ENCODE measurements around the gene CDC42BPA.

CDC42BPA gene

DNA sequence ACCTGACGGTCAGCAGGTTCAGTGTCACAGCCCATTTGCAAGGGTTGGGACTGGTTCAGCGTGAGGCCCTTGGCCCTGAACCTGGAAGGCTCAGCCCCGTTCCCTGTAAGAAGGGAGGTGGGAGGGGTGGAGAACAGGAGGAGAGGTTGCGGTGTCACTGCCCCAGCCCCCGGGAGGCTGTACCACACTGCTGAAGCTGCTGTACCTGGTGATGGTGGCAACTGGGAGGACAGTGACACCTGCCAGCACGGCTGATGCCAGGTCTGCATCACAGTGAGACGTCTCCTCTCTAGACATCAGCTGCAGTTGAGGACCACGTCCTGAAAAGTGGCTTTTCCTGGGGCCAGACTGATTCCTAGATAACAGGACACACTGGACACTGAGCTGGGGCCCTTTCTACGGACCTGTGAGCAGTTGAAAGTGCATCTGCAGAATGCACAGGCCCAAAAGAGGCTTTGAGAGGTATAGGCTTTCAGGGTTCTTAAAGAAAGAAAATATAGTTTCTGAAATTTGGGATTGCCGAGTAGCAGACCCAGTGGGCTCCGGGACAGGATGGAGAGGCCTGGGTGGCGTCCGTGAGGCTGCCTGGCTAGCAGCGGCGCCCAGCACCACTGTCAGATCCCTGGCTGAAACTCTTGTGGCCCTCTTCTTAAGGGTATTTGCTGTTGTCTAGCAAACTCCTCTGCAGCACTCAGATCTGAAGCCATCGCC, 330.5 kb downstream of the CDC42BPA start:
- no peak for DNase-seq

DNA sequence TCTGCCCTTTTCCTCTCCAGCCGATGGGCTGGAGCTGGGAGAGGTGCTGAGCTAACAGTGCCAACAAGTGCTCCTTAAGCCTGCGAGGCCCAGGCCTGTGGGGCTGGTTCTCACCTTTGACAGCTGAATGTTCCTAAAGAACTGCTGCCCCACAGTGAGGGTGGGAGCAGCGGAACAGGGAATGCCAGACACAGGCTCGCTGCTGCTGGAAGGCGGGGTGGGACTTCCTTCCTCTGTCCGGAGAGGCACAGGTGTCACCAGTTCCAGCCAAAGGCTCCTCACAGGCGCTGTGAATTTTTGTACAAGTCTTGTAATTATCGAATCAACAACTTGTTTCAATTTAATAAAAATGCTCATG, 331.1 kb downstream of the CDC42BPA start:
- DNase-seq, result no peak

DNA sequence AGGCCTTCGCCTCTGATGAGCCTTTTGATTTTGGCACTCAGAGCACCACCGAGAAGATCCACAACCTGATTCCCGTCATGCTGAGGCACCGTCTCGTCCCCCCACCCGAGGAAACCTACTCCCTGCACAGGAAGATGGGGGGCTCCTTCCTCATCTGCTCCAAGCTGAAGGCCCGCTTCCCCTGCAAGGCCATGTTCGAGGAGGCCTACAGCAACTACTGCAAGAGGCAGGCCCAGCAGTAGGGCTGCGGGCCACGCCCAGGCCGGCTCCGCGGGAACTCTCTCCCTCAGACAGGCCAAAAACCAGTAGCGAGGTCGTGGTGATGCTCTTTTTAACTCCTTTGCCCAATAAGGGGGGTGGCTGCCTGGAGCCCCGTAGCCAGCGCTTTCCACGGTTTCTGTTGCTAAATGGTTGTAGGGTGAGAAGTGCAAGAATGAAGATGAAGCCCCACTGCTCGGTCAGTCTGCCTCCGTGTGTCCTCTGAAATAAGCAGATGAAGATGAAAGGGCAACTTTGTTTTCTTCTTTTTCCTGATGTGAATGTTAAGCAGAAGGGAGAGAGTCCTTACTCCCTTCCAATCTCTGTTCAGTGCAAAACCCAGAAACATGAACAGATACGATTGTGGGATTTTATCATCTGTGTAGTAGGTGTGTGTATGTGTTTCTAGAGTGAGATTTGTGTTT, 331.7 kb downstream of the CDC42BPA start:
- no peak for DNase-seq

DNA sequence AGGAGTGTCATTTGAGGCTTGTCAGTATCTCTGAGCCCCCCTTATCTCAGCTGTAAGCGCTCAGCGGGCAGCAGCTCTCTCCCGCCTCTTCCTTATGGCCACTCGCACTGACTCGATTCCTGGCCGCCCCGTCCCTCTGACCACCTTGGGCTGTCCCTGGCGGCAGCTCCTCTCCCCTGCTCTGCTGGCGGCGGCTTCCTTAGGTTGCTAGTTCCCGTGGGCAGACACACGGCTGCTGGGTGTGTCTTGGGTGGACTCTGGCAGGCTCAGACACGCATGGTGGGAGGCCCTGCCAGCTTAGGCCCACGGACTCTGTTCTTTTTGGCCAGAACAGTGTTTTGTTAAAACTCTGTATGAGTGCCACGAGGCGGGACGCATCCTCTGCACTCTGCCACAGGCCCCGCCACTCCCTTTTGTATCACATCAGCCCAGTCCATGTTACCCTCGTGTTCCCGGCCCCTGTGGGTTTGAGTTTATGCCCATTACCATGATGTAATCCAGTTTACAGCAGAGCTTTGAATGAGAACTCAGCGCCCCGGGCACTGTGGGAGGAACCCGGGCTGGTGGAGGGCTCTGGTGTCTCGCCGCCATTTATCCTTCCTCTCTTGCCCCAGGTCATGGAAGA, 332.3 kb downstream of the CDC42BPA start:
- DNase-seq, result no peak

DNA sequence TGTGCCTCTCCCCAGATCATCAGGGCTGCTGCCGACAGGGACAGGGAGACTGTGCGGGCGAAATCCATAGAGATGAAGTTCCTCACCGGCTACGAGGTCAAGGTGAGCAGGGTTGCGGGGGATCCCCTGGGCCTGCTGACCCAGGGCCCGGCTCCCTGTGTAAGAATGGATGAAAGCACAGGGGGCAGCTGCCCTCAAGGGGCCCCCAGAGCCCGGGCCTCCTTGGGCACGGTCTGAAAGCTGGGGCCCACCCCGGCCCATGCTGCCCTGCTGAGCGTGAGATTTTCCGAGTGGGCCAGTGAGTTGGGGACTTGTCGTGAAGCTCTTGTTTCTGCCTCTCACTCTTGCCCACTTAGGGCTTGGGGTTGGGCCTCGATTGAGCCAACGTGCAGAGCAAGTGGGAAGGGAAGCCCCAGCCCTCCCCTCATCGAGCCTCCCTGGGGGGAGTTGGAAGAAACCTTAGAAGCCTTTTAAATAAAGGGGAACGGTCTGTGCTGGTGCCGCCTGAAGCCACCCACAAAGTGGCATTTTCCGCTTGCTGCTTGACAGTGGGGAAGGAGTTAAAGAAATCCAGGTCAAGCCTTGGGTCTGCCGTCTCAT, 333.0 kb downstream of the CDC42BPA start:
- no peak for DNase-seq

DNA sequence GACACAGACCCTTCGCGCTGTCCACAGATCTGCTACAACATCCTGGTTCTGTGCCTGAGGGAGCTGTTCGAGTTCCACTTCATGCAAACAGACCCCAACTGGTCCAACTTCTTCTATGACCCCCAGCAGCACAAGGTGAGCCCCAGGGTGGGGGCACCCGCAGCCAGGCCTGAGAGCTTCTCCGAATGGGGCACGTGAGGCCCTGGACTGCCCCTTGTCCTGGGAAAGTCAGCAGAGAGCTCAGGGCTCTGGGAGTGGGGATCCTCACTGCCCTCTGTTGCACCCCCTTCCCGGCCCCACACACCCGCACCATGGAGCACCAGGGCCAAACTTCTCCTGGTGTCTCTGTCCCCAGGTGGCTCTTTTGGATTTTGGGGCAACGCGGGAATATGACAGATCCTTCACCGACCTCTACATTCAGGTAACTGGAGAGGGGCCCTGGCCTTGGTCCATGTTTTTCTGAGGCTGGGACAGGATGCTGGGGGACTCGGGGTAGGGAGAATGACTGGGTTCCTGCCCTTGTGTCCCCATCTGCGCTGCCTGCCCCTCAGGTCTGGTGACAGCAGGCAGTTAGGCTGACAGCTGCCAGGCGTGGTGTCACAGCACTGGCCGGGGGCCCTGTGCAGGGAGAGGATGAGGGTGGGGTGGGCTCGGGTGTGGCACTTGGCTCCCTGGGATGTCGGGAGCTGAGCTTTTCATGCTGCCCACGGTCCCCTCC, 333.6 kb downstream of the CDC42BPA start:
- DNase-seq, result no peak

DNA sequence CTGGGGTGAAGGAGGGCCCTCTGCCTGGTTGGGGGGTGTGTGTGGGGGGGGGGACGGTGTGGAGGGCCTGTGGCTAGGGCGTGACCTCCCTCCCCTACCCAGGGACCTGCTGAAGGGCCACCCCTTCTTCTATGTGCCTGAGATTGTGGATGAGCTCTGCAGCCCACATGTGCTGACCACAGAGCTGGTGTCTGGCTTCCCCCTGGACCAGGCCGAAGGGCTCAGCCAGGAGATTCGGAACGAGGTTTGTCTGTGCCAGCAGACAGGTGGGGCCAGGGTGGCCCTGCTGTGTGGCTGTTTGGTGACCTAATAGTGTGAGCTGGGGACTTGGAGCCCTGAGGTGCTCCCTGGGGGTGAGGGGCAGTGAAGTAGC, 334.3 kb downstream of the CDC42BPA start:
- no peak for DNase-seq

DNA sequence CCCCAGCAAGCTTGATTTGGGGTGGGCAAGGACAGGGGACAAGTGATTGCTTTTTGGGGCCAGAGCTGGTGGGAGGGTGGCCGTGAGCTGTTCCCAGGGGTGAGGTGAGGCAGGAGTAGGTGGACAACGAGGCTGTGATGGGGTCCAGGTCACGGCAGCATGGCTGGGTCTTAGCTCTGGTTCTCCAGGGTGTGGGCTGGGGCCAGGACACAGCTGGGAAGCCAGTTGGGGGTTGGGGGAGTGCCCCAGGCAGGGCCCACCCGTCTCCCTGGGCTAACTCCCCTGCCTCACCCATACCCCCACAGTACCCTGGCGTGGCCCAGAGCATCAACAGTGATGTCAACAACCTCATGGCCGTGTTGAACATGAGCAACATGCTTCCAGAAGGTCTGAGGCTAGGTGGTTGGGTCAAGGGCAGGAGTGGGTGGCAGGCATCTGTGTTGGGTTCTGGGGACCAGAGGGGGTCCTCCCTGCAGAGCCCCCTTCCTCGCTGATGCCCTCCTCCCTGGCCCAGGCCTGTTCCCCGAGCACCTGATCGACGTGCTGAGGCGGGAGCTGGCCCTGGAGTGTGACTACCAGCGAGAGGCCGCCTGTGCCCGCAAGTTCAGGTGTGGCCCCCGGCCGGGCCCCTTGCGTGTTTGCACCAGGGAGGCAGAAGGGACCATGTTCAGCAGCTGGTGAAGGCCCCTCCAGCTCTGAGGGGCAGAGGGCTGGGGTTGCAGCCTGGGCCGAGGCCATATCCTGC, 334.9 kb downstream of the CDC42BPA start:
- no peak for DNase-seq

DNA sequence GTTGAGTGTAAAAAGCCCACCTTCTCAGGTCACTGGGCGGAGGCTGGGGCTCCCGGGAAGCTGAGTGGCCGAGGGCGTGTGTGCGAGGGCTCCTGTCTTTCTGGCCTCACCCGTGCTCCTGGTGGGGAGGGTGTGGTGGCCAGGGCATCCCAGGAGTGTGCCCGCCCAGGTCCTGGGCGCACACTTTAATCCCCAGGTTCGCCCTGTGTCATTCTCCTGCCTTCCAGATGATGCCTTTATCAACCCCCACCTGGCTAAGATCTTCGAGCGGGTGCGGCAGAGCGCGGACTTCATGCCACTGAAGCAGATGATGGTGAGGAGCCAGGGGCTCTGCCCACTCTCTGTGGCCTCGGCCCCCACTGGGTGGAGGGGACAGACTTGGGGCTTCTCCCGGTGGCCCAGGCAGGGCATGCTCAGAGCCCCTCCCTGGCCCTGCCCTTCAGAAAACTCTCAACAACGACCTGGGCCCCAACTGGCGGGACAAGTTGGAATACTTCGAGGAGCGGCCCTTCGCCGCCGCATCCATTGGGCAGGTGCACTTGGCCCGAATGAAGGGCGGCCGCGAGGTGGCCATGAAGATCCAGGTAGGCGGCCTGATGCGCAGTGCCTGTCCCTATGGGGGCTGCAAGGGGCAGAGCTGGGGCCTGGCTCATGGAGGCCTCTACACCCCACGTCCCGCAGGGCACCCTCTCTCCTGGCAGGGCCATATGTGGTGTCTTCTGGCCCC, 335.7 kb downstream of the CDC42BPA start:
- DNase-seq, result no peak

DNA sequence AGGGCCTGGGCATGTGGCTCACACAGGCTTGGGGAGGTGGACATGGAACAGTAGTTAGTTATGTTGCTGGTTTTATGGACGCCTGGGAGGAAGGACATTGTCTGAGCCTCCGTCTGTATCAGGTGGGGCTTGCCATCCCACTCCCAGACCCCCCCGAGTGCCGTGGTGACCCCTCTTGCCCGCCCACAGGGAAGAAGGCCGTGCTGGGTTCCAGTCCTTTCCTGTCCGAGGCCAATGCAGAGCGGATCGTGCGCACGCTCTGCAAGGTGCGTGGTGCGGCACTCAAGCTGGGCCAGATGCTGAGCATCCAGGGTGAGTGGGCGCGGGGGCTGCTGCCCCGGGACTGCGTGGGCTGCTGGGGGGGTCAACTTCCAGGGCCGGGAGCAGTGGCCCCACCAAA, 336.5 kb downstream of the CDC42BPA start:
- no peak for DNase-seq

DNA sequence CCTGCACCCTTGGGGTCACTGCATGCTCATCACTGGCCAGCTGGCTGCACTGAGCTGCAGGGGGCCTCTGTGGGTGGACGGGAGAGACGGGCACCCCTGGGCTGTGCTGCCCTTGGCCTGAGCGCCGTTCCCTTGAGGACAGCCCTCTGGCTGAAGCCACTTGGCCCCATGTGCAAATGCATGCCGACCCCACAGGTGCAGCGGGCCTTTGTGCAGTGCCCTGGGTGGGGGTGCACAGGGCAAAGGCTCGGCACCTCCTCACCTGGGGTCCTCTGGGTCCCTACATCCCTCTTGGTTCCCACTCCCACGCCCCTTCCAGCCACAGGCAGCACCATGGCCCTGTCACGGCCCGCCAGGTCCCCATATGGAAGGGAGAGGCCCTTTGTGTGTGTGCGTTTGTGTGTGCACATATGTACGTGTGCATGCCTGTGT, 336.9 kb downstream of the CDC42BPA start:
- DNase-seq, result no peak

DNA sequence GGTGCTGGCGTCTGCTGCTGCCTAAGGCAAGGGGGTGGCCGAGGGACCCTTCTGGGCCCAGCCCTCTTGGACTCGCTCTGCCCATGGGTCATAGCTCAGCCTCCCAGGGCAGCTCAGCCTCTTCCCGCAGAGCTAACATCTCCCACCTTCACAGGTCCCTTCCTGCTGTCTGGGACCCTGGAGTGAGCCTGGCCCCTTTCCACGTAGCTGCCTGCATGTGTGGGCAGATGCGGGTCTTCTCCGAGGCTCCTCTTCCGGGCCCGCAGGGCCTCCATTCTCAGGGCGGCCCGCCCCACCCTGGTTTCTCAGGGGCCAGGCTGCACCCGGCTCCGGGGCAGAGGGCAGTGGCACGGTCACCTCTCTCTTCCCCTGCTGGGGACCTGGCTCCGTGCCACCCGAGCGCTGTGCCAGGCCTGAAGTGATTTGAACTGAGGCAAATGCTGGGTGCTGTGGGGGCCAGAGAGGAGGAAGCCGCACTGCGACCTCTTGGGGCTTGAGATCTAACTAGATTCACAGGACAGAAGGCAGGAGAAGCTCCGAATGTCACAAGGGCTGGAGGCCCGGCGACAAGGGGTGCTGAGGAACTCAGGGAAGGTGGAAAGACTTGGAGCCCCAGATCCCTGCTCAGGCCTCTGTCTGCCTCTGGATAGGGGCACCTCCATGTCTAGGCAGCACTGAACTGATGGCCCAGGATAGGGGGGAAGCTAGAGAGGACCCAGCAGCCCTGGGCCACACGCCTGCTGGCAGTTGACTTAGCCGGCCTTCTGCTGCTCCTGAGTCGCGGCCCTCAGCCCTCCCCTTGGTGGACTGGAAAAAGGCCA, 337.5 kb downstream of the CDC42BPA start:
- DNase-seq, result no peak

DNA sequence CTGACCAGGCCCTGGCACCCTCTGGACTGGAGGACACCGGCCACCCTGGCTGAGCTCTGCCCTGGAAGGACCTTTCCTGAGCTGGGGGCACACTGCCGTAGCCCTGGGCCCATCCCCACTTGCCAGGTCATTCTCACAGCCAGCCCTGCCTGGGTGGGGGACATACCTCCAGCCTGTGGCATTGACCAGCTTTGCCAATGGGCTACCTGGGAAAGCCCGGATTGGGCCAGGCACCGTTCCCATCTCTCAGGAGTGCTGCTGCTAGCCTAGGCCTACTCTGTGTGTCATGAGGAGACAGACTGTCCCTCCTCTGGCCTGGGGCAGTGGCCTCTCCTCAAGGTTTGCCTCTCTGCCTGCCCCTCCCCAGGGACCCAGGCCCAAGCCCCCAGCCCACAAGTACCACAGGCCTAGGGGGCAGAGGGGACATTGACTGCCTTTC, 338.2 kb downstream of the CDC42BPA start:
- DNase-seq, result no peak

DNA sequence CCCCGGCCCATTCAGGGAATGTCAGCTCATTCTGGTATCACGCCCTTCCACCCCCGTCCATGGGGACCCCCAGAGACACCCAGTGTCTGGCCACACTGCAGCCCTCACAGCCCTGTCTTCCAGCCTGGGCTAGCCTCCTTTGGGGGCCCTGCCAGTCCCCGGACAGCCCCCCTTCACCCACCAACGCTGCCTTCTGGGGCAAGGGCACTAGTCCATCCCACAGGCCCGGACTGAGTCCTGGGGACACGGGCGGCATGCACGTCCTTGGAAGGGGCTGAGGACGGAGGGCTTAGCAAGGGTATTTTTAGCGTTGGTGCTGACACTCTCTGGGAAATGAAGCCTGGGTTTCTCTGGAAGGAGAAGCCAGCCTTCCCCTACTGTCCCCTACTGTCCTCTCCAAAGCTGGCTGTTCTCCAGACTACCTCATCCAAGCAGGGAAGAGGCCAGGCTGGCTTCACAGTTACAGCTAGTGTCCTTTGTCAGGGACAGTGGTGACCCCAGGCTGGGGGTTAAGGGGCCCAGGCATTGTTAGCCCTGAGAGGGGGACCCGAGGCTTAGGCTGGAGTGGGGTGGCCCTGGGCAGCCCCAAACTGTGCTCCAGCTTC, 338.7 kb downstream of the CDC42BPA start:
- no peak for DNase-seq

DNA sequence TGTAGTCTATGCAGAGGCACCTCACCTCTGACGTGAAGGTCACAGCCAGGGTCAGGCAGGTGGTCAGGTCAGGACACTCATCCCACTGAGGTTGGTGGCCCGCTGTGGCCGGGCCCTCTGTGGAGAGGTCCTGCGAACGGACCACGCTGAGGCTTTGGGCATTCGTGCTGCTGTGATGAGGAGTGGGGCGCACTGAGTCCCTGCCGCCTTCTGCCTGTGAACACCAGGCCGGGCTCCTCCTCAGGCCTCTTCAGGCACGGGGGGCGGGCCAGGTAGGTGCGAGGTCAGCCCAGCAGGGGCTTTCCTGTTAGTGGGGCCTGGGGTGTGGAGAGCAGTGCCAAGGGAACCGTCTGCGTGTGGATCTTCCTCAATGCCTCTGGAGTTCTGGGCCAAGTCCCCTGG, 339.2 kb downstream of the CDC42BPA start:
- no peak for DNase-seq

DNA sequence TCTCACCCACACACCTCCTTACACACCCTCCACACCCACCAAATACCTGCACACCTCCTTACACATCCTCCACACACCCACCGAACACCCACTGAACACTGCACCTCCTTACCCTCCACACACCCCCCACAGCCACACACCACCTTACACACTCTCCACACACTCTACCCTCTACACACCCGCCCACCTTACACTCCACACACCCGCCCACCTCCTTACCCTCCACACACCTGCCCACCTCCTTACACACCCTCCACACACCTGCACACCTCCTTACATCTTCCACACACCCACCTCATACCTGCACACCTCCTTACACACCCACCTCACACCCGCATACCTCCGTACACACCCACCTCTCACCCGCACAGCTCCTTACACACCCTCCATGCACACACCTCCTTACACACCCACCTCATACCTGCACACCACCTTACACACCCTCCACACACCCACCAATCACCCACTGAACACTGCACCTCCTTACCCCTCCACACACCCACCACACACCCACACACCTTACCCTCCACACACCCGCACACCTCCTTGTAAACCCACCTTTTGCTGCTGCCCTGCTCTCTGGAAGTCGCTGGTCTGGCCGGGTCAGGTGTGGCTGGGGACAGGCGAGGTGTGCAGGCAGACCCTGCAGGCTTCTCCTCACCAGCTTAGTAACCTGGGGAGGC, 339.7 kb downstream of the CDC42BPA start:
- no peak for DNase-seq

DNA sequence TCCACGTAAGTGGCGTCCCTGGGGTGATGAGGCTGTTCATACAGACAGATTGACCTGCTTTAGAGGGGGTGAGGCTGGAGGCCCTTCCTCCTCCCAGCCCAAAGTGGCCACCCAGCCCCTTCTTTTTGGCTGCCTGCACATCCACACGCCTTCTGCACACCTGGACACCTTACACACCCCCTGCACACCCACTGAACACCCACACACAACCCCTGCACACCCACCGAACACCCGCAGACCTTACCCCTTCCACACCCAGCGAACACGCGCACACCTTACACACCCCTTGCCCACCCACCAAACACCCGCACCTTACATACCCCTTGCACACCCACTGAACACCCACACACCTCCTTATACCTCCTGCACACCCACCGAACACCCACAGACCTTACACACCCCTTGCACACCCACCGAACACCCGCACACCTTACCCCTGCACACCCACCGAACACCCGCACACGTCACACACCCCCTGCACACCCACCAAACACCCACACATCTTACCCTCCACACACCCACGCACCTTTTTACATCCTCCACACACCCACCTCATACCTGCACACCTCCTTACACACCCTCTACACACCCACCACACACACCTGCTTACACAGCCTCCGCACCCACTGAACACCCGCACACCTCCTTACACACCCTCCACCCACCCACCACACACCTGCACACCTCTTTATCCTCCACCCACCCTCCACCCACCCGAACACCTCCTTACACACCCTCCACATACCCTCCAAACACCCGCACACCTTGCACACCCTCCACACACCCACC, 340.5 kb downstream of the CDC42BPA start:
- no peak for DNase-seq

DNA sequence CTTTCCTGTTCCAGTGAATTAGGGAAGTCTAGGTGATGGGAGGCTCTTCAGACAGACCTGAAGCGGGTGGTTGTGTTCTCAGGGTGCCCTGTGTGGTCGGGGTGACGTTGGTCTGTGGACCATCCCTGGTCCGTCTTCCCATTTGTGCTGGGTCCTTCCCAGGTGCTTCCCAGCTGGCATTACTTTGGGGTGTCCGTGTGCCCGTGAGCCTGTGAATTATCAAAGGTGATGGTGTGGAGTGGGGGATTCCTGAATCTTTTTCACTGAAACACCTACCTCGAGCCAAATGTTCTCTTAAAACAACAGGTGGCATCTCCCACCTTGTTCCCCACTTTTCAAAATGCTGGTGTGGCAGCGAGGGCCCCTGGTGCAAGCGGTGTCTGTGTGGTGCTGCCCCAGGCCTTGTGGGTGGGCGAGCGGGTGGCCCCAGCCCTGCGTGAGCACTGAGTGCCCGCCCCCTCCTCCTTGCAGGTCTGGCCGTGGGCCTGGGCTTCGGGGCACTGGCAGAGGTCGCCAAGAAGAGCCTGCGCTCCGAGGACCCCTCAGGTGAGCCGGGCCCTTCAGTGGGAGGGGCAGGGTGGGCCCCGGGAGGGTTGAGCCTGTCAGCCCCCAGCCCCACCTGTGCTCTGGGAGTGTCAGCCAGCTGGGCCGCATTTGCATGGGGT, 341.2 kb downstream of the CDC42BPA start:
- no peak for DNase-seq
